Fibroblast of mammary gland (primary cell): ENCODE data around the gene LGALS16.

ENCODE experiments used
- DNase-seq: peaks from one replicate; pipeline ENCODE4 v3.0.0-alpha.2; 2010; ENCODE audit warnings: low read depth
- H3K4me3 ChIP-seq: 2 replicates; pipeline ENCODE4 v1.5.1; 2011; ENCODE audit warnings: low read depth, mild to moderate bottlenecking, low read length, moderate library complexity; ENCODE audit not compliant: control insufficient read depth
- TF ChIP-seq, protein P1 (sequence below): conservative IDR thresholded peaks from 2 replicates; pipeline ENCODE4 v1.5.1; 2011; ENCODE audit warnings: low read depth, low read length, inconsistent platforms; ENCODE audit not compliant: control insufficient read depth, insufficient read depth

LGALS16 gene

DNA sequence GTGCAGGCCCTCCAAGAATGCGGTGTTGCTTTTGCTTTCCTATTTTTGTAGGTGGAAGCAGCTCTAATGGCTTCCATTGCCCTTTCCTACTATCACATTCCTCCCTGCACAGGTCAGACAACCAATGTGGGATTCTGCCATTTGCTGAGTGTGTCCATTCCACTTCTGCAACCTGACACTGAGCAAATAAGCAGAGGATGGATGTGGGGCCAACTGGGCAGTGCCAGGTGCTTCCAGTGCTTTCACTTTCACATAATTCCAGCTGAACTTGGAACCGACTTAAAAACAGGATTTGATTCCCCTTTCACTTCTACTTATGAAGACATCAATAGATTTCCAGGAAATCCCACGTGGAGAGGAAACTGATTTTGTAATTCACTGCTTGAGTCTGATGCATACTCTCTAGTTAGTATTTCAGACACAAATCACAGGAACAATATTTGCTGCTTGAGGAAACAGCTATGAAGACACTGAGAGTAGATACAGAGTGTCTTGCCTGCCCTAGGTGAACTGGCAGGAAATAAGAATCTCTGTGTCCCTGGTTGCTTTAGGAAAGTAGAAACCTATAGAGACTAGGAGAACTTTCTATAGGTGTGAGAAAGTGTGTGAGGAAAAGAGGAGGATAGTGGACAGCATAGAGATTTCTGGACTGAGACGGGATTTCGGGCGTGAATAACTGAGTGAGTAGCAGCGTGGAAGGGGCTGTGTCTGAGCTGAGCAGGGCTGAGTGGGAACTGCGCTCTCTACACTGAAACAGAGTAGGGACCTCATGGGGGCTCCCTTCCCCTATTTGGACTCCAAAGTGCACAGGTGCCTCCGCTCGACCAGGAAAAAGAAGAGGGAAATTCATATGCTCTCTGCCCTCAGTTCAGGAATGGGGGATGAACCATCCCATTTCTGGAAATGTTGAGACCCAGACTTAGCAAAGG lies 22.5 kb downstream of the LGALS16 start:
- no peak overlapping the region for H3K4me3 ChIP-seq
- TF ChIP-seq, protein P1, sequence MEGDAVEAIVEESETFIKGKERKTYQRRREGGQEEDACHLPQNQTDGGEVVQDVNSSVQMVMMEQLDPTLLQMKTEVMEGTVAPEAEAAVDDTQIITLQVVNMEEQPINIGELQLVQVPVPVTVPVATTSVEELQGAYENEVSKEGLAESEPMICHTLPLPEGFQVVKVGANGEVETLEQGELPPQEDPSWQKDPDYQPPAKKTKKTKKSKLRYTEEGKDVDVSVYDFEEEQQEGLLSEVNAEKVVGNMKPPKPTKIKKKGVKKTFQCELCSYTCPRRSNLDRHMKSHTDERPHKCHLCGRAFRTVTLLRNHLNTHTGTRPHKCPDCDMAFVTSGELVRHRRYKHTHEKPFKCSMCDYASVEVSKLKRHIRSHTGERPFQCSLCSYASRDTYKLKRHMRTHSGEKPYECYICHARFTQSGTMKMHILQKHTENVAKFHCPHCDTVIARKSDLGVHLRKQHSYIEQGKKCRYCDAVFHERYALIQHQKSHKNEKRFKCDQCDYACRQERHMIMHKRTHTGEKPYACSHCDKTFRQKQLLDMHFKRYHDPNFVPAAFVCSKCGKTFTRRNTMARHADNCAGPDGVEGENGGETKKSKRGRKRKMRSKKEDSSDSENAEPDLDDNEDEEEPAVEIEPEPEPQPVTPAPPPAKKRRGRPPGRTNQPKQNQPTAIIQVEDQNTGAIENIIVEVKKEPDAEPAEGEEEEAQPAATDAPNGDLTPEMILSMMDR, result no peak
- DNase-seq, result peak; percentile 5

DNA sequence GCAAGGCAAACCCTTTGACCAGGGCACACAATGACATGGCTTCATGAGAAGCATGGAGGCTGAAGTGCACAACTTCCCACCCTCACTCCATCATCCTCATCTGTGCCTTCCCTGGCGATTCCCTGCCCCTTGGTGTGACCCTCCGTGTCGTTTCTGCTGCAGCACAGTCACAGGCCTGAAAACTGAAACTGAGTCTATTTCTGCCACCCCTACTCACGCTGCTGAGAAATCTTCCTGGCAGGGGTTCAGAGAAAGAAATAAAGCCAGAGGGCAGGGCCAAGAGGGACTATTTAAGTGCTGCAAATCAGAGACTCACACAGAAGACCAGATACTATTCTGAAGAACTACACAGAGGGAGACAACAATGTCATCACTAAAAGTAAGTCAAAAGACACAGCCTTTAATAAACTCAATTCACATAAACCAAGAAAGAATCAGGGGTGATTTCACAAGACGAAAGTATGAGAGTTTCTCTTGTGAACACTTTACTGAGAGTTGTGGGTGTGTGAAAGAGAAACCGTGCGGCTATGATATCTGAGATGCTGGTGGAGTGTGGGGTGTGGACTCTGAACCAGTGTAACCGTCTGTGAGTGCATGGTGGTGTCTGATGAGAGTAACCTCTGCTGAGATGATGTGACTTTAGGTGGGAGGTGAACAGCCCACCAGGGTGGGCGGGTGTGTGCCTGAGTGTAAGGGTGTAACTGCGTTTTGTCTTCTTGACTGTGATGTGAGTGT lies 23.5 kb downstream of the LGALS16 start:
- TF ChIP-seq, protein P1, result no peak
- no peak overlapping the region for H3K4me3 ChIP-seq
- no peak for DNase-seq

- H3K4me3 ChIP-seq, result no peak overlapping the region
- DNase-seq, result no peak
- TF ChIP-seq, protein P1, result no peak
Observed at GRCh38 chr19:39679791-39680168, 24.1 kb downstream of the LGALS16 start.

- H3K4me3 ChIP-seq, result no peak overlapping the region
- no peak for DNase-seq
- TF ChIP-seq, protein P1, result no peak
Observed at GRCh38 chr19:39680593-39680992, 24.9 kb downstream of the LGALS16 start.

DNA sequence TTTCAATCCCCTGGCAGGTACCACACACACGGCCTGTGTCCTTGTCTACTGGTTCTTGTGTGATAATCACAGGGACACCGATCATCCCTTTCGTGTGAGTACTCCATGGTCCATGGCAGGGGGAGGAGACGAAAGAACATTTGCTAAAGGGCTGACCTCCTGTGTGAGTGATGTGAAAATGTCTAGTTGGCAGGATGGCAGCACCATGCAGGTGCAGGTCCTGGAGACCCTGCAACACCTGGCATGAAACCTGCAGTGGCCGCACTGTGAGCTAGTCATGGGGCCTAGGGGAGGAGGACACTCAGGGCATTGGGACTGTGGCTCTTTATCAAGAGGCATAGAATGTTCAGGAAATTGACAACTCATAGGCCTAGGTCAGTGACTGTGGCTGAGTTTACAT lies 25.7 kb downstream of the LGALS16 start:
- H3K4me3 ChIP-seq, result no peak overlapping the region
- DNase-seq, result no peak
- TF ChIP-seq, protein P1, result no peak

- no peak overlapping the region for H3K4me3 ChIP-seq
- DNase-seq, result no peak
- TF ChIP-seq, protein P1, result no peak
Observed at GRCh38 chr19:39684267-39684666, 28.6 kb downstream of the LGALS16 start.
